GM21423 (cell line): Measurements from ENCODE around the gene PDSS2.

ENCODE experiments used
- ATAC-seq: cut with Tn5 transposase; IDR thresholded peaks from one replicate; pipeline ENCODE4 v1.9.1; 2021; ENCODE audit warnings: mild to moderate bottlenecking, moderate library complexity; ENCODE audit not compliant: unreplicated experiment

The PDSS2 gene

DNA sequence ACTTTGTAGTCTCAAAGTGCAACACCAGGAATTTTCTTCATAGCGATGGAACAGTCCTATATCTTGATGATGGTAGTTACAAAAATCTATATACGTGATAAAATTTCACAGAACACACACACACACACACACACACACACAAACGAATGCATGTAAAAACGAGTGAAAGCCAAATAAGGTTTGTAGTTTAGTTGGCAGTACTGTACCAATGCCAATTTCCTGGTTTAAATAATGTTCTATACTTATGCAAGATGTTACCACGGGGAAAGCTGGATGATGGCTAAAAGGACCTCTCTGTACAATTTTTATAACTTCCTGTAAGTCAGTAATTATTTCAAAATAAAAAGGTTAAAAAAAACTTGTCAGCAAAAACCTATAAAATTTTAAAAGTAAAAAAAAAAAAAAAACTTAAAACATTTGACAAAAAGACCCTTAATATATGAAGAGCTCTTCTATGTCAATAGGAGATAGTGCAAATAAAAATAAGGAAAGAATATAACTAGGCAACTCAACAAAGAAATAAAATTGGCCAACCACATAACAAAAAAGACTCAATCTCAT is 37.6 kb downstream of the PDSS2 start:
- no peak for ATAC-seq

DNA sequence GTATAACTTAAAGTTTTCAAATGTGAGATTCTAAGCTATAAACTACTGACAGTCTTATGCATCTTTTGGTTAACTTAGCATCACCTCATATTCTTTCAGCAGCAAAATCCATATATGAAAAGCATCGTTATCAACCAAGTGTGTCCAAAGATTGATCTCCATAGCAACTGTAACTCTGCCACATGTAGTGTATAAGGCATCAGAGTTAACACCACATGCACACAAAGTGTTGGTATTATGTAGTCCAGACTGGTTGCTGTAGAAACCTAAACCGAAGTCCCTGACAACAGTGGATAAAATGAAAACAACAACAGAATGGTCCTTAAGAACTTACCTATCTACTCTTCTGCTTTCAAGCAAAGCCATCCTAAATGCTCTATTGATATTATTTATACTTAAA is 39.6 kb downstream of the PDSS2 start:
- ATAC-seq: no peak

DNA sequence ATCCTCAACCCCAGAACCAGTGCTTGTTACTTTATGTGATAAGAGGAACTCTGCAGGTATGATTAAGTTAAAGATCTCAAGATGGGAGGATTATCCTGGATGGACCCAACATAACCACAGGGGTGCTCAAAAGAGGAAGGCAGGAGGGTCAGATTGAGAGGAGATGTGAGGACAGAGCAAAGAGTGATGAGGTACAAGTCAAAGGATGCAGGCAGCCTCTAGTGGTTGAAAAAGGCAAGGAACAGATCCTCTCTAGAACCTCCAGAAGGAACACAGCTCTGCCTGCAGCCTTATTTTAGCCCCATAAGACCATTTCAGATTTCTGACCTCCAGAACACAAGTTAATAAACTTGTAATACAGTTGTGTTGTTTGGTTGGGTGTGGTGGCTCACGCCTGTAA is 41.2 kb downstream of the PDSS2 start:
- no peak for ATAC-seq

DNA sequence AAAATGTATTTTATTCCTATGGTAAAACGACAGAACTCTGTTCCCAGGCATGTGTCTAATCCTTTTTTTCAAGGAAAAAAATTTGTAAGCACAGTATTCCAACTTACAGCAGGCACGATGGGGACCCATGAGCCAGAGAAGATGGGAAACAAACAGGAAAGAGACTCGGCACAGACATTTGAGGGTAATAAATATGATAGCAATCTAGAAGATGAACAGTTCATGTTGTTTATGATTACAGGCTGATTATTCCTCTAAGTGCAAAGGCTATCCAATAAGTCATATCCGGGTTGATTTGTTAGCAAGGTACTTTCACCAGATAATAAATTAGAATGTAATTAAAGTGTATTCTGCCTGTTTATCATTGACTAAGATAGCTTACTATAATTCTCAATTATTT is 43.2 kb downstream of the PDSS2 start:
- ATAC-seq: no peak

DNA sequence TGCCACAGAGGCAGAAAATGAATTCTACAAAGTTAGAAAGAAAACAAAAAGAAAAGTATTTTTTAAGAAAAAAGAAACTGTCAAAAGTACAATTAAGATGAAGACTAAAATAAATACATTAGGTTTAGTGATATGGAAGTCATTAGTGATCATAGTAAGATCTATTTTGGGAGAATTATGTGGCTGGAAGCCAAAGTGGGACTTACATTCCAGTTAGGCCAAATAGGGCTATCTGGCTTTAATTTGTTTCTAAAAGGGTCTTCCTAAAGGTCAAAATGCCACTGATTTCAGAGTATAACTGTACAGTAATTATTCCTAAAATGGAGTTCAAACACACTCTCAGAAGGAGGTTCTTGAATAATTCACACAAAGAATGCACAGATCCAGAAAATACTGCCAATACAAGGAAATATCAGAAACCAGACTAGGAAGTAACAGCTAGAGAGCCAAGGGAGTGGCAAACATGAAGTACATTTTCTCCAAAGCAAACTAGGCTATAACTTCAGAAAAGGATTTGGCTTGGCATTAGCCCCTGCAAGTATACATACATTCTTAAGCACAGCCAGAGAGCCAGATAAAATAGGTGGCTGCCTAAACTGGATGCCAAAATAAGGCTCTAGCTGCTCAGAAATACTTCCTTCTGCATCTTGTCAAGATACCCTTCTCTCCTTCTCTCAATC is 45.3 kb downstream of the PDSS2 start:
- no peak for ATAC-seq

DNA sequence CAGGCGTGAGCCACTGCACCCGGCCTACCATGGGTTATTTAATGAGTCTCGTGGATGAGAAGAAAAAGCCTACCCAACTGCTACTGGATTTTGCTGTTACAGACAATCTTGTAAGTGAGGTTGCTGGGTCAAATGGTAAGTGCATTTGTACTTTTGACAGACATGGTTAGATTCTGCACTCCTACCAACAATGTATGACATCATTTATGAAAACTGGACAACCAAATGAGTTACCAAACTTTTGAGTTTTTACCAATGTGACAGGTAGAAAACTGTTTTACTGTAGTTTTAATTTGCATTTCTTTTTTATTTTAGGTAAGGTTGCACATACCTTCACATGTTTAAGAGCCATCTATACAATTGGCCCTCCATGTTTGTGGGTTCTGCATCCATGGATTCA is 48.2 kb downstream of the PDSS2 start:
- no peak for ATAC-seq

DNA sequence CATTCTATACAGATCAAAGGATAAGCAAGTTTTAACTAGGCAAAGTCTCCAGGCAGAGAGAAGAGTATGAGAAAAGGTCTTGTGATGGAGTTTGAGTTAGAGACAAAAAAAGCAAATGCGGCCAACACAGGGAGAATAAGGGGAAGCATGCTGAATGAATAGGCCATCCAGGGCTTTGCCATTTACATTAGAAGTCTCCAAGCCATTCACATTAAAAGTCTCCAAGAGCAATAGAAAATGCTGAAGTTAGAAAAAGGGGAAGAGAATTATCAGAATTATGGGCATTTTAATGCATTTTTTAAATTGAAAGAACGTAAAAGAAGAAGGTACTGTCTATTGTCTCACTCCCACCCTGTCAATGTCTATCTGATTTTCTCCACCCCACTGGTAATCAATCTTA is 49.4 kb downstream of the PDSS2 start:
- no peak for ATAC-seq

DNA sequence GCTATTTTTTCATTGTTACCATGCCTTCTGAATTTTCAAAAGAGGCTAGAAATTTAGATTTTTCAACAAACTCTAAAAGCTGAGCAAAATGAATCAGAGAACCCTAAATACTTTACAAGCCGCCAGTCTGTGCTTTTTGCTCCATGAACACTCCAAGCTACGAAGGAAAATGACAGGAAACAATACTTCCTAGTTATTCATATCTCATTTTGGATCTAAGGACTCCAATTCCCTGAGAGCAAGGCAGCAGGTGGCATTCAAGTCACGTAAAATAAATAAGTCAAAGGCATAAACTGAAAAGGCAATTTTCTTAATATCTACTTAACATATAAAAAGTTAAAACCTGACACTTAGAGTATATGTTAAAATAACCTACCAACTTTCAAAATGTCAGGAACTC is 50.6 kb downstream of the PDSS2 start:
- ATAC-seq: no peak

DNA sequence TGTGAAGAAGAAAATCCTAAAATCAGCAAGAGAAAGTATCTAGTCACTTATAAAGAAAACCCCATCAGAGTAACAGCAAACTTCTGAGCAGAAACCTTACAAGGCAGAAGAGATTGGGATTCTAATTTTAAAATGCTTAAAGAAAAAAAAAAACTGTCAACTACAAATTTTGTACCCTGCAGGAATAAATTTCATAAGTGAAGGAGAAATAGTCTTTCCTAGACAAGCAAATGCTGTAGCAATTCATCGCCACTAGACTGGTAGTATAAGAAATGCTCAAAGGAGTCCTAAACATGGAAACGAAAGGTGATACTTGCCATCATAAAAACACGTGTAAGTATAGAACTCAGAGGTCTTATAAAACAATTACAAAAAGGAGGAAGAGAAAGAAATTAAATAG is 54.4 kb downstream of the PDSS2 start:
- ATAC-seq: no peak

DNA sequence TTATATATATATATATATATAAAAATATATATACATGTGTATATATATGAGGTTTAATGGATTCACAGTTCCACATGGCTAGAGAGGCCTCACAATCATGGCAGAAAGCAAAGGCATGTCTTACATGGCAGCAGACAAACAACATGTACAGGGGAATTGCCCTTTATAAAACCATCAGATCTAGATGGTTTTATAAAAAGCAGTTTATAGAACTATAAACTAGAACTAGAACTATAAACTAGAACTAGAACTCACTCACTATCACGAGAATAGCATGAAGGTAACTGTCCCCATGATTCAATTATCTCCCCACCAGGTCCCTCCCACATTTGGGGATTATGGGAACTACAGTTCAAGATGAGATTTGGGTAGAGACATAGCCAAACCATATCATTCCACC is 56.8 kb downstream of the PDSS2 start:
- no peak for ATAC-seq

DNA sequence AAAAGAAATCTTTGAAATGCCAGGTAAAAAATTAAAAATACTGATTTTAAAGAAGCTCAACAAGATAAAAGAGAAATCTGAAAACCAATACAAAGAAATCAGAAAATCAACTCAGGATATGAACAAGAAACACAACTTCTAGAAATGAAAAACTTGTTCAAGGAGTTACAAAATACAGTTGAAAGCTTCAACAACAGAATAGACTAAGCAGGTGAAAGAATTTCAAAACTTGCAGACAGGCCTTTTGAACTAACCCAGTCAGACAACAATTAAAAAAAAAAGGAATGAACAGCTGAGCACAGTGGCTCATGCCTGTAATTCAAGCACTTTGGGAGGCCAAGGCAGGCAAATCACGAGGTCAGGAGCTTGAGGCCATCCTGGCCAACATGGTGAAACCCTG is 57.8 kb downstream of the PDSS2 start:
- ATAC-seq: no peak

DNA sequence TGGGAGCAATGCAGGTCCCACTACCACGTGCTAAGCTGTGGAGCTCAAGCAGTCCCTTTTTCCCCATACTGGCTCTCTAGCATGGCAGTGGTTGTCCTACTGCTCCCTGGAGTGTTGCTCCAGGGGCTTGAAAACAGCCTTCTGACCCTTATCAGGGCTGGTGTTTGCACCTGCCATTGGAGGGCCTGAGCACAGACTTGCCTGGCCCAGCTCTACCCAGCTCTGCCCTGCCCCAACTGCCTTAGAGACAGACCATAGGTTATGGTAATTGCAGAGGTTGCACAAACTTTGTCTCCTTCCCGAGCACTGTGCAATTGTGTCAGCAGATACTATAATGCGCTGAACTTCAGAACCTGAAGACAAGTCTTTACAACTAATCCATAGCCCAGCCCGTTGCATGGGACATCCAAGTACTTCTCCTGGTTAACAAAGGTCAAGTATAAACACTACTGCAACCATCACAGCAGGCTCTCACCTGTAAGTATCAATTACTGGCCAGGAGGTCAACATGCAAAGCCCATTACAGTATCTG is 58.7 kb downstream of the PDSS2 start:
- no peak for ATAC-seq

DNA sequence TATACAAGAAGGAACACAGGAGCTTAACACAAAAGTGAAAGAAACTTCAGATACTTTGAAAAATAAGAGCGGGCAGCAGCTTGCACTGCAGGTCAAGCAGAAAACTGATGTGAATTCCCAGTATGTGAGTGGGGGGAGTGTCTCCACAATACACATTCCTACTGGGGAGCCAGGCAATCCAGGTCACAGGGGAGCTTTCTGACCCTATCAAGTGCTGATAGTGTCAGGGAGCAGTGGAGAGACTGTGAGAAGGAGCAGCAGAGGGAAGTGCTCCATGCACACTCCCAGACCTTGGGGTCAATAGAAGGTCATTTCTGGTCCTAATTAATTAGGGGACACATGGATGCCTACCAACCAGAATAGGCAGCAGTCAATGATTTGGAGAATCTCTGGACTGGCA is 59.4 kb downstream of the PDSS2 start:
- ATAC-seq: no peak

DNA sequence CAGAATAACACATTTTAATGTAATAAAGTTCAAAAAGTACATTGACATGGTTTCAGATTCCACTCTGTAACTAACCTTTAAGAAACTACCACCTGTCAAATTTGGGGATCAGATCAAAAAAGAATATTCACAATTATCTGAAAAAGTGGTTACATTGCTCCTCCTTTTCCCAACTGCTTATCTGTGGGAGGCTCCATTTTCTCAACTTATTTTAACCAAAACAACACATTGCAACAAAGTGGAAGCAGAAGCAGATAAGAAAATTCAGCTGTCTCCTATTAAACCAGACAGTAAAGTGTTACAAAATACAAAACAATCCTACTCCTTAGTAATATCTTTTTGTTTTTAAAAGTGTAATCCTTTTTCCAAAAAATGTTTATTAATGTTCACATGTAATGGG is 61.4 kb downstream of the PDSS2 start:
- ATAC-seq: no peak

DNA sequence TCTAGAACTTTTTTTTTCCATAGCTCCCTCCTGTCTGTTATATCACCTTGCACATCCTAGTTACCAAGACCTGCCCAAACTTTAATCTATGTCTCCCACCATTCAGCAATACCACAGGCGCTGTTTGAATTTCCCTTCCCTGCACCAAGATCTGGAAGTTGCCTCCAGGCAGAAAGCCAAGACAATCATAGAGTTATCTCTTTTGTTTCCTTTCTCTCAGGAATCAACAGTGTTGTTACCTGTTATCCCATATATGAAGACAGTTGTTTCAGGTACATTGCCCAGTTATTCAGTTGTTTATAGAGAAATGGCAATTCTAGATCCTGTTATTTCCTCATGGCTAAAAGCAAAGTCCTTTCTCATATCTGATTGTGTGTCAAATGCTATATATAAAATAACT is 63.2 kb downstream of the PDSS2 start:
- ATAC-seq: no peak

DNA sequence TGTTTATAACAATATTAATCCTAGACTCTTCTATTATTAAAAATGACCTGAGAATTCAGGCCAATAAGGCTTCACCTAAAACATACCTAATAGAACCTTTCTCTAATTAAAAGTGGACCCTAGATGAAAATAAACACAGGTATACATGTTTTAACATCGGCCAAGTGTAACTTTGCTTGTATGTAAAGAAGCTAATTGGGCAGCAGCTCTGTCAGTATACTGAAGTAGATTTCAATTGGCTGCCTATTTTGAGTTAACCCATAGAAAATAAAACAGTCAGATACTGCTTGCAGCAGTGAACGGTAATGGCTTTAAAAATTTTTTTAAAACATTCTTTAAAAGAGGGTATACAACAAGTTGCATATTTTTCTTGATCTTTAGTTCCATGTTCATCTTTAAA is 67.3 kb downstream of the PDSS2 start:
- no peak for ATAC-seq

DNA sequence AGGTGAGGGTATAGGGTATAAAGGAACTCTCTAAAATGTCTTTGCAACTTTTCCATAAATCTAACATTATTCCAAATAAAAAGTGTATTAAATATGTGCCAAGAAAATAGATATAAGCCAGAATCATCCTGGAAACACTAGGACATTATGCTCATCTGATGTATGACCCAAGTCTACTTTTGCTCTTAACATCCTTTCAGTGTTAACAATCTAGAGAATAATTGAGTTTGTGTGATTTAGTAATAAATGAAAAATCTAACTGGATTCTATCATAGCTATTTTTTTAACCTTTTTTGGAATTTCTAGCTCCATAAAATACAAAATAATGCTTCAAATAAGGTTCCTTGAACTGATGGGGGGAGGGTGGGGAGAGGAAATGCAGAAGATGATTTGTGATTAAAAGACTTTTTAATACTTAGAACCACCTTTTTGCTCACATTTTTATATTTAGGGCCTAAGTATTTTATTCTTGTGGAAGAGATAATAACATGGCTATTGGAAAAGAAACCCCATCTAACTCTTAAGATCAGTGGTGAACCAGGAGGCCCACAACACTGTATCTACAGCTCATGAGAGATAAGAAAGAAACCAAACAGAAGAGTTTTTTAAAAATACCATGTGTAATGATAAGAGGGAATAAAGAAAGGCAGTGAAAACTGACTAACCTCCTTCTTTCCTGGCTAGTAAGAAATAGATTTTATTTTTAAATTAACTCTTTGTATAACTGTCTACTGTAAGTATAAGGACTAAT is 68.5 kb downstream of the PDSS2 start:
- ATAC-seq: no peak

DNA sequence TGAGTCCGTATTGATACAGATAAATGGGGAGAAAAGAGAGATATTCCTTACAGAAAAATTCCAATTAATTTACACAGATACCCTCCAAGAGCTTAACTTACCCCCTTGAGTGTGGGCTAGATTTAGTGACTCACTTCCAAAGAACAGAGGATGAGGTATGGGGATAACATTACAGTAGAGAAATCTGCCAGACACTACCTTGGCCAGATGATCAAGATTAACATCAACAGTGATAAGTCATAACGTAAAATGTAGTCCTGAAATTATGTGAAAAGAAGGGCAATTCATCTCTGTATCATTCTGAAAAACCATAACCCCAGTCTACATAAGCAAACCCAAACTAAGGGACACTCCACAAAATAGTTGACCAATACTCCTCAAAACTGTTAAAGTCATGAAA is 69.3 kb downstream of the PDSS2 start:
- ATAC-seq: no peak

DNA sequence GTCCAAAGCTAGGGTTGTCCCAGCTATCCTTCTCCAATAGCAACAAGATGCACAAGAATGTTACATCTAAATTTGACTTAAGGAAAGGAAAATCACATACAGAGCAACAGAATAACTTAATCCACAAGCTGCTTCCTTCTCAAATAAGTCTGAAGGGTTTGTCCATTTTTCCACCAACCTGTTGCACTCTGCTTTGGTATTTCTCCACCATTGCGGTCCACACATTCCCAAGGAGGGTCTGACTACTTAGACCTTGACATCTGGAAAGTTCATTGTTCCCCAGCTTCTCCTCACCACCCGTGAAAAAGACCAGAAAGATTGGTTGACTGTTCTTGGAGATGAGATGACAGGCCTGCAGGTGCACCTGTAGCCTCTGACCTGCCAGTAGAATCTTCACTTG is 72.5 kb downstream of the PDSS2 start:
- ATAC-seq: no peak

DNA sequence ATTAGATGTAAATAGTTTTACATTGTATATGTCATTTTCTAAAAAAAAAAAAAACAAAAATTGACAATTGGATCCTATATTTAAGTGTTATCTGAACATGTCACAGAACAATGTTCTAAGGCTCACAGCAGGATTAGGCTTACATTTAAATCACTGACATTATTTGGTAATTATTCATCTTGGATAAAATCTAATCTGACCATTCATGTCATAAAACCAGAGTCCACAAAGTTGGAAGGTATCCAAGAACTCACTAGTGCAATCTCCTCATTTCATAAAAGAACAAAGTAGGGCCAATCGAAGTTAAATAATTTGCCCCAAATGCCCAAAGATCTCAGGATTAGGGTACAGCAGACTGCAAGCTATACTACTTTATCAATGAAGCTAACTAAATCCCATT is 73.0 kb downstream of the PDSS2 start:
- no peak for ATAC-seq

DNA sequence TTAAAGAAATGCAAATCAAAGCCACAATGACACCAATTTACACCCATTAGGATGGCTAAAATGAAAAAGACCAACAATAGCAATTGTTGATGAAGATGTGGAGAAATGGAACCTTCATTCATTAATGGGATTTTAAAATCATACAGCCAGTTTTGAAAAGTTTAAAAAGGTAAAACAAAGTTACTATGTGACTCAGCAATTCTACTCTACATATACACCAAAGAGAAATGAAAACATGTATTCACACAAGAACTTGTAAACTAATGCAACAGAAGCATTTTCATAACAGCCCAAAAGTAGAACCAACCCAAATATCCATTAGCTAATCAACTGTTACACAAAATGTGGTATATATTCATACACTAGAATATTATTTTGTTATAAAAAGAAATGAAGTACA is 75.7 kb downstream of the PDSS2 start:
- no peak for ATAC-seq

DNA sequence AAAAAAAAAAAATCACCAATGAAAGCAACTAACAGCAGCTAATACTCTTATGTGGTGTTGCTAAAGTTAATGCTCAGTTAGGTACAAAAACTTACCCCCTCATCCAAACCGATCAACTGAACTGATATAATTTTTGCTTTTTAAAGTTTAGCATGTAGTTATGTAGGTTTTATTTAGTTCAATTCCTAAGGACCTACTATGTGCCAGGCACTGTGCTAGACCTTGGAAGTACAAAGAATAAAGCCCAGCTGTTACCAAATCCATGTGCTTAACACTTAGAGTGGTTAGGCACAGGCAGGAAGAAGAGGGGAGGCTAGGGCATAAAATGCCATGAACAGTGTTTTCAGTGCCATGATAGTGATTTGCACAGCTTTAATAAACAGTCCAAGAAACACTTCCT is 85.1 kb downstream of the PDSS2 start:
- no peak for ATAC-seq
